ENCODE results near the gene FUOM. TPM values are rescaled to one million over a fixed set of nuclear protein-coding genes. Genes with fewer than 3 reads are reported as not detected.
A peak's percentile ranks its signal among the peaks of the same experiment; 100 is the strongest.

Gene FUOM
- total and polyA plus RNA-seq, 9 donors: 5.6 to 12.1 (median 8.0) TPM

- peaks cover 2% of the 10 kb centered on the region for H3K9me3 ChIP-seq (replicated peaks; ENCODE audit: control insufficient read depth, low read depth, low read length)
- no peak for DNase-seq
- H3K27ac ChIP-seq (ENCODE audit: low read length): no peak overlapping the region
- WGBS (ENCODE audit: insufficient coverage): 30% methylated on average over 4 of the region's 6 CpGs
- H3K4me1 ChIP-seq (ENCODE audit: control insufficient read depth, insufficient read depth, low read length): peaks cover 13% of the 10 kb centered on the region
- no peak overlapping the region for H3K4me3 ChIP-seq (ENCODE audit: low read length)
- peaks cover 24% of the 10 kb centered on the region for H3K36me3 ChIP-seq (ENCODE audit: control insufficient read depth, insufficient read depth, low read length)
- no peaks in the 10 kb centered on the region for H3K27me3 ChIP-seq (ENCODE audit: control insufficient read depth, insufficient read depth, low read length)
Measured at GRCh38 chr10:133359554-133359971, 1.7 kb upstream of the FUOM start.

- Histone ChIP-seq H3K9me3 (replicated peaks; ENCODE audit: control insufficient read depth, low read depth, low read length) (peaks cover 2% of the 10 kb centered on the region), H3K4me1 (ENCODE audit: control insufficient read depth, insufficient read depth, low read length) (peaks cover 13% of the 10 kb centered on the region), H3K36me3 (ENCODE audit: control insufficient read depth, insufficient read depth, low read length) (peaks cover 20% of the 10 kb centered on the region), H3K27me3 (ENCODE audit: control insufficient read depth, insufficient read depth, low read length) (no peaks in the 10 kb centered on the region), H3K27ac (ENCODE audit: low read length) (no peak overlapping the region), H3K4me3 (ENCODE audit: low read length) (no peak overlapping the region)
- WGBS (ENCODE audit: insufficient coverage): 64% methylated on average over 9 of the region's 11 CpGs
- no peak for DNase-seq
Measured at GRCh38 chr10:133358925-133359310, 1.1 kb upstream of the FUOM start.

- Histone ChIP-seq H3K27me3 (ENCODE audit: control insufficient read depth, insufficient read depth, low read length) (no peaks in the 10 kb centered on the region), H3K9me3 (replicated peaks; ENCODE audit: control insufficient read depth, low read depth, low read length) (peaks cover 2% of the 10 kb centered on the region), H3K27ac (ENCODE audit: low read length) (no peak overlapping the region), H3K4me1 (ENCODE audit: control insufficient read depth, insufficient read depth, low read length) (peaks cover 13% of the 10 kb centered on the region), H3K36me3 (ENCODE audit: control insufficient read depth, insufficient read depth, low read length) (peaks cover 20% of the 10 kb centered on the region), H3K4me3 (ENCODE audit: low read length) (no peak overlapping the region)
- 70% methylated on average over 33 of the region's 41 CpGs for WGBS (ENCODE audit: insufficient coverage)
- DNase-seq: no peak
Measured at GRCh38 chr10:133358162-133358924, 524 bp upstream of the FUOM start.

GRCh38 chr10:133356549-133357284 lies 1.1 kb downstream of the FUOM start:
- WGBS (ENCODE audit: insufficient coverage): 42% methylated on average over 27 of the region's 27 CpGs
- peaks cover 13% of the 10 kb centered on the region for H3K4me1 ChIP-seq (ENCODE audit: control insufficient read depth, insufficient read depth, low read length)
- no peak for DNase-seq
- H3K9me3 ChIP-seq (replicated peaks; ENCODE audit: control insufficient read depth, low read depth, low read length): peaks cover 2% of the 10 kb centered on the region
- no peaks in the 10 kb centered on the region for H3K27me3 ChIP-seq (ENCODE audit: control insufficient read depth, insufficient read depth, low read length)
- no peak overlapping the region for H3K27ac ChIP-seq (ENCODE audit: low read length)
- peak overlapping the region; percentile 42 for H3K4me3 ChIP-seq (ENCODE audit: low read length)
- H3K36me3 ChIP-seq (ENCODE audit: control insufficient read depth, insufficient read depth, low read length): peaks cover 4% of the 10 kb centered on the region

- Histone ChIP-seq H3K36me3 (ENCODE audit: control insufficient read depth, insufficient read depth, low read length) (no peaks in the 10 kb centered on the region), H3K9me3 (replicated peaks; ENCODE audit: control insufficient read depth, low read depth, low read length) (no peaks in the 10 kb centered on the region), H3K27ac (ENCODE audit: low read length) (no peak overlapping the region), H3K27me3 (ENCODE audit: control insufficient read depth, insufficient read depth, low read length) (peaks cover 1% of the 10 kb centered on the region), H3K4me3 (ENCODE audit: low read length) (no peak overlapping the region), H3K4me1 (ENCODE audit: control insufficient read depth, insufficient read depth, low read length) (peaks cover 13% of the 10 kb centered on the region)
- 94% methylated on average over 2 of the region's 3 CpGs for WGBS (ENCODE audit: insufficient coverage)
- DNase-seq: no peak
Measured at GRCh38 chr10:133355991-133356390, 1.8 kb downstream of the FUOM start.

GRCh38 chr10:133355266-133355665 lies 2.6 kb downstream of the FUOM start:
- Histone ChIP-seq H3K27me3 (ENCODE audit: control insufficient read depth, insufficient read depth, low read length) (peaks cover 2% of the 10 kb centered on the region), H3K4me3 (ENCODE audit: low read length) (no peak overlapping the region), H3K27ac (ENCODE audit: low read length) (no peak overlapping the region), H3K36me3 (ENCODE audit: control insufficient read depth, insufficient read depth, low read length) (no peaks in the 10 kb centered on the region), H3K9me3 (replicated peaks; ENCODE audit: control insufficient read depth, low read depth, low read length) (no peaks in the 10 kb centered on the region), H3K4me1 (ENCODE audit: control insufficient read depth, insufficient read depth, low read length) (peaks cover 13% of the 10 kb centered on the region)
- DNase-seq: no peak
- WGBS (ENCODE audit: insufficient coverage): 95% methylated on average over 4 of the region's 6 CpGs

GRCh38 chr10:133354672-133355240 lies 3.1 kb downstream of the FUOM start:
- Histone ChIP-seq H3K27ac (ENCODE audit: low read length) (no peak overlapping the region), H3K9me3 (replicated peaks; ENCODE audit: control insufficient read depth, low read depth, low read length) (no peaks in the 10 kb centered on the region), H3K36me3 (ENCODE audit: control insufficient read depth, insufficient read depth, low read length) (no peaks in the 10 kb centered on the region), H3K4me1 (ENCODE audit: control insufficient read depth, insufficient read depth, low read length) (peaks cover 13% of the 10 kb centered on the region), H3K4me3 (ENCODE audit: low read length) (no peak overlapping the region), H3K27me3 (ENCODE audit: control insufficient read depth, insufficient read depth, low read length) (peaks cover 2% of the 10 kb centered on the region)
- WGBS (ENCODE audit: insufficient coverage): 88% methylated on average over 10 of the region's 14 CpGs
- no peak for DNase-seq

- H3K4me1 ChIP-seq (ENCODE audit: control insufficient read depth, insufficient read depth, low read length): peaks cover 13% of the 10 kb centered on the region
- H3K36me3 ChIP-seq (ENCODE audit: control insufficient read depth, insufficient read depth, low read length): no peaks in the 10 kb centered on the region
- DNase-seq: no peak
- no peak overlapping the region for H3K27ac ChIP-seq (ENCODE audit: low read length)
- H3K9me3 ChIP-seq (replicated peaks; ENCODE audit: control insufficient read depth, low read depth, low read length): no peaks in the 10 kb centered on the region
- WGBS (ENCODE audit: insufficient coverage): 82% methylated on average over 14 of the region's 16 CpGs
- peaks cover 3% of the 10 kb centered on the region for H3K27me3 ChIP-seq (ENCODE audit: control insufficient read depth, insufficient read depth, low read length)
- no peak overlapping the region for H3K4me3 ChIP-seq (ENCODE audit: low read length)
Measured at GRCh38 chr10:133353988-133354605, 3.7 kb downstream of the FUOM start.

GRCh38 chr10:133353202-133353959 lies 4.4 kb downstream of the FUOM start:
- no peaks in the 10 kb centered on the region for H3K9me3 ChIP-seq (replicated peaks; ENCODE audit: control insufficient read depth, low read depth, low read length)
- H3K4me3 ChIP-seq (ENCODE audit: low read length): no peak overlapping the region
- no peak overlapping the region for H3K27ac ChIP-seq (ENCODE audit: low read length)
- 75% methylated on average over 15 of the region's 16 CpGs for WGBS (ENCODE audit: insufficient coverage)
- no peaks in the 10 kb centered on the region for H3K36me3 ChIP-seq (ENCODE audit: control insufficient read depth, insufficient read depth, low read length)
- DNase-seq: no peak
- peaks cover 4% of the 10 kb centered on the region for H3K27me3 ChIP-seq (ENCODE audit: control insufficient read depth, insufficient read depth, low read length)
- peaks cover 13% of the 10 kb centered on the region for H3K4me1 ChIP-seq (ENCODE audit: control insufficient read depth, insufficient read depth, low read length)
